ENCODE measurements around the gene TYMP.

TYMP gene

DNA sequence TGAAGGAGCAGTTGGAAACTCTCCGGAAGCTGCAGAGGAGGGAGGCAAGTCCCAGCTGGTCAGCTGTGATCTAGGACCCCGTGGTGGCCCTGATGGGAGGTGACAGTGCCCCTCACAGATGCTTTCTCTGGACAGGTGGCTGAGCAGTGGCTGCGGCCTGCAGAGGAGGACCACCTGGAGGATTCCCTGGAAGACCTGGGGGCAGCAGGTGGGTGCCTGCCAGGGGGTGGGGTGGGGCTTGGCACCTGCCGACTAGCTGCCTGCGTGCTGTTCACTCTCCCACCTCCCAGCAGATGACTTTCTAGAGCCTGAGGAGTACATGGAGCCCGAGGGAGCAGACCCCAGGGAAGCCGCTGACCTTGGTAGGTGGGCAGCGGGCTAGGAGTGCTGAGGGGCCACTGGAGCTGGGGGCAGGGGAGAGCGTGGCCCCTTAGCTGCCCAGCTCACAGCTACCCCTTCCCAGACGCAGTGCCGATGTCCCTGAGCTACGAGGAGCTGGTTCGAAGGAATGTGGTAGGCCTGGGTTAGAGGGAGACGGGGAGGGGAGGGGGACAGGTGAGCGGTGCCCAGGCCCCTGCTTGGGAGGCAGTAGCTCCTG lies 7.5 kb downstream of the TYMP start:
- TF ChIP-seq GLIS2 (tag by site-specific recombination; IDR thresholded peaks at IDR 0.05) (peak; percentile 28; the same call in 1 of the 2 replicates), ZIC2 (tag by site-specific recombination; IDR thresholded peaks at IDR 0.05) (0 out of 2 replicates have a peak, but pooled peaks have one; percentile 15), ZNF341 (tag by site-specific recombination; IDR thresholded peaks at IDR 0.05; ENCODE audit: low read depth) (no peak)
- TF ChIP-seq, protein P1, sequence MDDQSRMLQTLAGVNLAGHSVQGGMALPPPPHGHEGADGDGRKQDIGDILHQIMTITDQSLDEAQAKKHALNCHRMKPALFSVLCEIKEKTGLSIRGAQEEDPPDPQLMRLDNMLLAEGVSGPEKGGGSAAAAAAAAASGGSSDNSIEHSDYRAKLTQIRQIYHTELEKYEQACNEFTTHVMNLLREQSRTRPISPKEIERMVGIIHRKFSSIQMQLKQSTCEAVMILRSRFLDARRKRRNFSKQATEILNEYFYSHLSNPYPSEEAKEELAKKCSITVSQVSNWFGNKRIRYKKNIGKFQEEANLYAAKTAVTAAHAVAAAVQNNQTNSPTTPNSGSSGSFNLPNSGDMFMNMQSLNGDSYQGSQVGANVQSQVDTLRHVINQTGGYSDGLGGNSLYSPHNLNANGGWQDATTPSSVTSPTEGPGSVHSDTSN (CRISPR knock-in tag; IDR thresholded peaks at IDR 0.05) = 0 out of 2 replicates have a peak, but pooled peaks have one; percentile 4
- CTCF ChIA-PET = interaction anchor here (0.7 to 1.2 kb wide), 2 partner anchors 41 to 247 kb away, joined by 3 to 5 read pairs; partner anchors contain the start of gene SYCE3
- H3K4me1 ChIP-seq (ENCODE audit: control insufficient read depth, insufficient read depth, low read length) = no peaks in the 10 kb centered on the region; the same call in 1 of the 2 replicates
- H3K27ac ChIP-seq (ENCODE audit: extremely low read depth, low read depth, low read length) = no peak overlapping the region
- POLR2A ChIA-PET = interaction anchor here (0.8 to 5.3 kb wide), 4 partner anchors 13 to 60 kb away, joined by 3 to 189 read pairs (median 4); partner anchors contain the start of genes CHKB, LMF2 and NCAPH2
- no peaks in the 10 kb centered on the region for H3K9me3 ChIP-seq (ENCODE audit: control insufficient read depth, insufficient read depth, low read depth, low read length)
- peaks cover 0 to 67% of the 10 kb centered on the region in 2 experiments; a peak in 2 of 3 replicates for H3K36me3 ChIP-seq (ENCODE audit: control insufficient read depth in 2 of 2, insufficient read depth in 1 of 2, low read length in 2 of 2)
- H3K4me3 ChIP-seq (ENCODE audit: low read depth, low read length) = no peak overlapping the region

DNA sequence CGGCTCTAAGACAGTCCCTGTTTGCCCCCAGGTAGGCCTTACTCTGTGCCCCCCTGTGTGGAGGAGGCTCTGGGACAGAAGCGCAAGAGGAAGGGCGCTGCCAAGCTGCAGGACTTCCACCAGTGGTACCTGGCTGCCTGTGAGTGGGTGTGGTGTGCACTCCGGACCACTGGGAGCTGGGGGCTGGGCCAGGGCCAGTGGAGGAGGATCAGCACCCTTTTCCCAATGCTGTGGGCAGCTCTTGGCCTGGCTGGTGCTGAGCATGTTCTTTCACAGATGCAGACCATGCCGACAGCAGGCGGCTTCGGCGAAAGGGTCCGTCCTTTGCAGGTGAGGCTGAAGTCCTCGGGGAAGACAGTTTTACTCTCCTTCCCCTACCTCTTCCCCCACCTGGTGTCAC lies 8.1 kb downstream of the TYMP start:
- H3K4me3 ChIP-seq (ENCODE audit: low read depth, low read length) = no peak overlapping the region
- POLR2A ChIA-PET = interaction anchor here (5.3 kb wide), 1 partner anchor 13 kb away, joined by 189 read pairs; the partner anchor contains the start of genes LMF2 and NCAPH2
- CTCF ChIA-PET = no interaction called here

DNA sequence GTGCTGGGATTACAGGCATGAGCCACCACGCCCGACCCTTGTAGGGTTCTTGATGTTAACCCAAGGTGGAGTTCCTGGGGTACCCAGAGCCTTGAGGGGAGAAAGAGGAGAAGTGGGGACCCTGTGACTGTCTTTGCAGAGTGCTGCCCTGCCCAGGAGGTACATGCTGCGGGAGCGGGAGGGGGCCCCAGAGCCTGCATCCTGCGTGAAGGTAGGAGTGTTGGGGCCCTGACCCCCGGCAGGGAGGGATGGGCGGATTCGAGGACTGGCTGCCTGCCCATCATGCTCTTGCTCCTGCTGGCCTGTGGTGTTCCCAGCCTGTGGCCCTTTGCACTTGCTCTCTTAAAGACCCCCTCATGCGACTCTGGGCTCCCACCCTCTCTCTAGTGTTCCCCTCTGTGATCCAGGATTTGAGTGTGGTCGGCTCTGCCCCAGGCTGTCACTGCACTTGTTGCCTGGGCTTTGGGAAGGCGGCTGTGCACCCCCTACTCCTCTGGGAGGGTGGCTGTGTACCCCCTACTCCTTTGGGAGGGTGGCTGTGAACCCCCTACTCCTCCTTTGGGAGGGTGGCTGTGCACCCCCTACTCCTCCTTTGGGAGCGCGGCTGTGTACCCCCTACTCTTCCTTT lies 8.9 kb downstream of the TYMP start:
- Histone ChIP-seq H3K36me3 (ENCODE audit: control insufficient read depth in 2 of 2, insufficient read depth in 1 of 2, low read length in 2 of 2) (peaks cover 0 to 80% of the 10 kb centered on the region in 2 experiments; a peak in 2 of 3 replicates), H3K4me1 (ENCODE audit: control insufficient read depth, insufficient read depth, low read length) (no peaks in the 10 kb centered on the region), H3K9me3 (ENCODE audit: control insufficient read depth, insufficient read depth, low read depth, low read length) (no peaks in the 10 kb centered on the region), H3K4me3 (ENCODE audit: low read depth, low read length) (no peak overlapping the region), H3K27ac (ENCODE audit: extremely low read depth, low read depth, low read length) (no peak overlapping the region)
- ChIA-PET CTCF (no interaction called here), POLR2A (interaction anchor here (5.3 kb wide), 1 partner anchor 12 kb away, joined by 189 read pairs; the partner anchor contains the start of genes LMF2 and NCAPH2)
- TF ChIP-seq ZNF10 (tag by site-specific recombination; IDR thresholded peaks at IDR 0.05) (no peak), ZNF426 (tag by site-specific recombination; IDR thresholded peaks at IDR 0.05) (no peak), YY2 (tag by site-specific recombination; IDR thresholded peaks at IDR 0.05) (no peak), TRIM28 (IDR thresholded peaks at IDR 0.05; ENCODE audit: borderline replicate concordance, low read length) (no peak), GLIS1 (tag by site-specific recombination; IDR thresholded peaks at IDR 0.05) (peak; percentile 40; the same call in 1 of the 2 replicates), ZBTB8A (tag by site-specific recombination; IDR thresholded peaks at IDR 0.05) (no peak)

More for the DNA sequence above, 8.1 kb downstream of the TYMP start:
- Histone ChIP-seq H3K4me1 (ENCODE audit: control insufficient read depth, insufficient read depth, low read length) (no peaks in the 10 kb centered on the region; the same call in 1 of the 2 replicates), H3K9me3 (ENCODE audit: control insufficient read depth, insufficient read depth, low read depth, low read length) (no peaks in the 10 kb centered on the region), H3K36me3 (ENCODE audit: control insufficient read depth in 2 of 2, insufficient read depth in 1 of 2, low read length in 2 of 2) (peaks cover 0 to 73% of the 10 kb centered on the region in 2 experiments; a peak in 2 of 3 replicates), H3K27ac (ENCODE audit: extremely low read depth, low read depth, low read length) (no peak overlapping the region; the same call in 1 of the 2 replicates)
- TF ChIP-seq, protein P2, sequence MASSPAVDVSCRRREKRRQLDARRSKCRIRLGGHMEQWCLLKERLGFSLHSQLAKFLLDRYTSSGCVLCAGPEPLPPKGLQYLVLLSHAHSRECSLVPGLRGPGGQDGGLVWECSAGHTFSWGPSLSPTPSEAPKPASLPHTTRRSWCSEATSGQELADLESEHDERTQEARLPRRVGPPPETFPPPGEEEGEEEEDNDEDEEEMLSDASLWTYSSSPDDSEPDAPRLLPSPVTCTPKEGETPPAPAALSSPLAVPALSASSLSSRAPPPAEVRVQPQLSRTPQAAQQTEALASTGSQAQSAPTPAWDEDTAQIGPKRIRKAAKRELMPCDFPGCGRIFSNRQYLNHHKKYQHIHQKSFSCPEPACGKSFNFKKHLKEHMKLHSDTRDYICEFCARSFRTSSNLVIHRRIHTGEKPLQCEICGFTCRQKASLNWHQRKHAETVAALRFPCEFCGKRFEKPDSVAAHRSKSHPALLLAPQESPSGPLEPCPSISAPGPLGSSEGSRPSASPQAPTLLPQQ (tag by site-specific recombination; IDR thresholded peaks at IDR 0.05) = no peak
- TF ChIP-seq ZBTB21 (tag by site-specific recombination; IDR thresholded peaks at IDR 0.05) (no peak), ZNF133 (tag by site-specific recombination; IDR thresholded peaks at IDR 0.05) (no peak), ZFHX2 (tag by site-specific recombination; conservative IDR thresholded peaks at IDR 0.05) (peak; percentile 10; the same call in 1 of the 2 replicates)
- TF ChIP-seq, protein P3, sequence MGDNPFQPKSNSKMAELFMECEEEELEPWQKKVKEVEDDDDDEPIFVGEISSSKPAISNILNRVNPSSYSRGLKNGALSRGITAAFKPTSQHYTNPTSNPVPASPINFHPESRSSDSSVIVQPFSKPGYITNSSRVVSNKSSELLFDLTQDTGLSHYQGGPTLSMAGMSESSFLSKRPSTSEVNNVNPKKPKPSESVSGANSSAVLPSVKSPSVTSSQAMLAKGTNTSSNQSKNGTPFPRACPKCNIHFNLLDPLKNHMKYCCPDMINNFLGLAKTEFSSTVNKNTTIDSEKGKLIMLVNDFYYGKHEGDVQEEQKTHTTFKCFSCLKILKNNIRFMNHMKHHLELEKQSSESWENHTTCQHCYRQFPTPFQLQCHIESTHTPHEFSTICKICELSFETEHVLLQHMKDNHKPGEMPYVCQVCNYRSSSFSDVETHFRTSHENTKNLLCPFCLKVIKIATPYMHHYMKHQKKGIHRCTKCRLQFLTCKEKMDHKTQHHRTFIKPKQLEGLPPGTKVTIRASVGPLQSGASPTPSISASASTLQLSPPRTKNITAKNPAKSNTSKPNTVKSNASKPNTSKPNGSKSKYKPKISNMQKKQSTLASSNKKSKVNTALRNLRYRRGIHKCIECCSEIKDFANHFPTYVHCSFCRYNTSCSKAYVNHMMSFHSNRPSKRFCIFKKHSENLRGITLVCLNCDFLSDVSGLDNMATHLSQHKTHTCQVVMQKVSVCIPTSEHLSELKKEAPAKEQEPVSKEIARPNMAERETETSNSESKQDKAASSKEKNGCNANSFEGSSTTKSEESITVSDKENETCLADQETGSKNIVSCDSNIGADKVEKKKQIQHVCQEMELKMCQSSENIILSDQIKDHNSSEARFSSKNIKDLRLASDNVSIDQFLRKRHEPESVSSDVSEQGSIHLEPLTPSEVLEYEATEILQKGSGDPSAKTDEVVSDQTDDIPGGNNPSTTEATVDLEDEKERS (tag by site-specific recombination; IDR thresholded peaks at IDR 0.05) = no peak
